Activated CD4-positive, alpha-beta T cell treated with anti-CD3 and anti-CD28 coated beads, Interleukin-10, Interleukin-2, amounts not matched to agents 100 ng/mL and 50 ng/mL, durations not matched to agents 16 hours and 8 hours (primary cell): ENCODE measurements around the gene AMOTL1.
"Not testable (repeated sequence)": the region's sequence is repeated elsewhere in the genome, so short reads cannot be mapped to it uniquely, and the experiment has no call there.

Experiments
- DNase-seq: peaks from one replicate; pipeline ENCODE4 v3.0.0-alpha.2; 2020

The AMOTL1 gene

DNA sequence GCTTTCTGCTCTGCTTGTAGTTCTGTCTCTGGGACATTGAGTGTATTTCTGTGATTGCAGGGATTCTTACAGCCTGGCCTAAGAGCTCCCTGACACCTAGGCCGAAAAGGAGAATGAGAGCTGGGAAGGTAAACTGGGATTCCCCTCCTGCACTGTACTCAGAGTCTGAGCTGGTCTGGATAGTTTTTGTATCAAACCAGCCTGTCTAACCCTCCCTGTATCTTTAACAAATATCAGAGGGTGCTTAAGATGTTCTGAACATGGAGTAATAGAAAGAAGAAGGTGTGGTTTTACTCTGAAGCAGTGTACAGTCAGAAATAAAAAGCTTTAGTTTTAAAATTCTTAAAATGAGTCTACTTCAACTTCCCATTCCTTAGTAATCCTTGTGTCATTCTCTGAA is 57.3 kb downstream of the AMOTL1 start:
- DNase-seq, result no peak

- no peak for DNase-seq
Observed at GRCh38 chr11:94826415-94826814, 58.3 kb downstream of the AMOTL1 start.

DNA sequence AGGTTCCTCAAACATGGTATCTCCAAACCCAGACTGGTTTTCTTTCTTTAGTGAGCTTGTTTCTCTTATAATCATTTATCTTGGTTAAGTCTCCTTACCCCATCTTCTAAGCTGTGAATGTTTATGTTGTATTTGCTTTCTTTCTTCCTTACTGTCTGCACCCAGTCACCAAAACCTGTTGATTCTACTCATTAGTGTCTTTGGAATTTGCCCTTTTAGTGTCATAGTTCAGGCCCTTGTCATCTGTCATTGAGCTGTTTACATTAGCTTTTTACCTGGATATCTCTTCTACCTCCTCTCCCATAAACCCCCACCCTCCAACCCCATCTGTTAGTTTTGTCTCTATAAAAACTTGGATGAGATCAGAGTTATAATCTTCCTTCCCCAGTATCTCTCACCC is 59.9 kb downstream of the AMOTL1 start:
- no peak for DNase-seq

GRCh38 chr11:94830722-94831510 is 62.8 kb downstream of the AMOTL1 start:
- no peak for DNase-seq

- no peak for DNase-seq
Observed at GRCh38 chr11:94831529-94831928, 63.4 kb downstream of the AMOTL1 start.

DNA sequence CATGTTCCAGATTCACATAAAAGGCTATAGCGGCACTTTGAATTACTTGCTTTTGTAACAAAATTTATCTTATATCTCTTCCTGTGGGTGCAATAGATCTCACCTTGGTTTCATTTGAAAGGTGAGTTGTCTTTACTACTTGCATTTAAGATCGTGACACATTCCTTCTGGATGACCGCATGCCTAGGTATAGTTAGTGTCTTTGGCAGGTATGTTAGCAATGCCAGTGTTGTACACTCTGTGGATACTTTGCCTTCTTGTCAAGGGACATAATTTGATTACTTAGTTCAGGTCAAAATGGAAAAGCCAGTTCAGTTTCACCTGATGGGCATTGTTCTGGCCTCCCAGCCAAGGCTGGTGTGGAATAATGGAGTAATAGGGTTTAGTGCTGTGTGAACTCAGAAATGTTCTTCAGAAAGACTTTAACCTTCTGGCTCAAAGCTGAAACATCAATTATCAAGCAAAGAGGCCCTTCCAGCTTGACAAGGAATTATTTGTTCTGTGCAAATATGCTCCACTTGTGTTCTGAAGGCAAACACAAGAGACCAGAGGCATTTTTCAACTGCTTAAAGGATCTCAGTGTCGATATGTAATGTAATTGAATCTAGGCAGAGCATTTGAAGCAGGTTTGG is 64.6 kb downstream of the AMOTL1 start:
- DNase-seq, result no peak

DNA sequence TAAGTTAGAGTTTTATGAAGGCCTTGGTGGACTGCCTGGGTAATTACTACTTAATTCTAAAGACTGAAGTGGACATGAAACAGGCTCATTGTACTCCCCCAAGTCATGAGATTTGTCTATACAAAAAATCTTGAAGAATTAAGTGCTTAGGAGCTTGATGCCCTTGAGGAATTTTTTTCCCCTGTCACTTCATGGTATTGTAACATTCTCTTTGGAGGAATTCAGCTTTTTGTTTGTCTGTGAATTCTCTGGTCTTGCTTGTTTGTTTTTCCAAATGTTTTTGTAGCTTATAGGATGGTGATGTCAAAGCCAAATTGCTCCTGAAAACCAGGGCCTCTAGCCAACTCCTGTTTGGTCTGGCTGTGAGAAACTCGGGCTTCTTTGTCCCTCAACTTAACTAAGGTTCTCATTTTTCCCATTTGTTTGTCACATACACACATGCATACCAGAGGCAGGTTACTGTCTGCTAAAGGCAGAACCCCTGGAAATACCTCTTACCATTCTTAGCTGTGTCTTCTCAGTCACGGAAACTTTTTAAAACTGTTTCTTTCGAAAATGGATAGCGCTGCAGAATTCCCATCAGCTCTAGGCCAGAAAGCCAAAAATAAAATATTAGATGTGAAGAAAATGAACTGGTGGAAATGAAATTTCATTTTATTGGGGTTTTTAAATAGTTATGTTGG is 66.9 kb downstream of the AMOTL1 start:
- no peak for DNase-seq

DNA sequence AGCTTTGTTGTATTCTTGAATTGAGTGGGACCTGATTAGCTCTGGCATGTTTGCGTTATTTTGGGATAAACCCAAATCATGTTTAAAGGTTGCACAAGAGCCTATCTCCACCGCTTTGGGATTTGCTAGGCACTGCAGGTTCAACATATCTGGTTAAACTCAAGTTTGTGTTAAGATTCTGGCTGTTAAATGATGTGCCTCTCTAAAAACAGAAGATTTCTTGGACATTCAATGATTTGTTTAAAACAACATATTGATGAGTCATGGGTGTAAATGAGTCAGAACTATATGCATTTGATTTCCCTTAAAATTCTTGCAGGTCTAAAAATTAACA is 67.4 kb downstream of the AMOTL1 start:
- no peak for DNase-seq

- no peak for DNase-seq
Observed at GRCh38 chr11:94837317-94837716, 69.2 kb downstream of the AMOTL1 start.

DNA sequence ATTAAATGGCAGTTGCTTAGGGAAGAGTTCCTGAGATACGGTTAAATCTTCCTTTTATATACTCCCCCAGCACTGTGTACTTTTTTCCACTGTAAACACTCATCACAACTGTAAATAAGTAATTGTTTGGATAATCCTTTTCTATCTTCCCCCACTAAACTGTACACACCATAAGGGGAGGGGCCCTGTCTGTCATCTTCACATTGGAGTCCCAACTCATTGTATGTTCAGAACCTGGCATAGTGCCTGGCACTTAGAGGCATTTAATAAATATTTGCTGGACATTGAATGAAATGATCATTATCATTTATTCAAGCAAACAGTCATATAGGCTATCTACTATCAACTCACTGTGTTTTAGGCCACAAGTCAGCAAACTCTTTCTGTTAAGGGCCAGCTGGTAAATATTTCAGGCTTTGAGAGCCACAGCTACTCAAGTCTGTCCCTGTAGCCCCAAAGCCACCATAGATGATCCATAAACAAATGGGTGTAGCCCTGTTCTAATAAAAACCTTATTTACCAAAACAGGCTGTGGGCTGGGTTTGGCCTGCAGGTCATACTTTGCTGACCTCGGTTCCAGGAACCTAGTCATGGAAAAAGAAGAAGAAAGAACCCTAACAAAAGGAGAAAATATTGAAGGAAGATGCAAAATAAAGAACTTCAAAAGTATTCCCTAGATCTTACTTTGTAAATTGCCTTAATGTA is 70.0 kb downstream of the AMOTL1 start:
- DNase-seq, result no peak

DNA sequence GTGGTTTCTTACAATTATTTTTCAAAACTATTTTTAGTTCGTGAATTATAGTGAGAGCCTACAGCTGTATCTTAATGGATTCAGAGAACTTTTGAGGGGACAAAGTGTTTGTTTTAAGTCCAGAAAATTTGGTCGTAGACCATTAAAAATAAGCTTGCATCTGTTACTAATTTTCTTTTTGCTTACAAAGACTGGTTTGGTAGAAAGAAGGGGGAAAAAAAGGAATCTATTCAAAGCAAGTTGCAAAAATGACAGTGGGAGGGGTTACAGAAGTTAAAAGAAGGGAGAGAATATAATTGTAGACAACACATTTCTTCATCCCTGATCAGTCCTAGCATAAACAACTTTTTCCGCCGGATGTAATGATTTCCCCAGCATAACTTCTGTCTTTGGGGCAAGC is 72.1 kb downstream of the AMOTL1 start:
- no peak for DNase-seq

DNA sequence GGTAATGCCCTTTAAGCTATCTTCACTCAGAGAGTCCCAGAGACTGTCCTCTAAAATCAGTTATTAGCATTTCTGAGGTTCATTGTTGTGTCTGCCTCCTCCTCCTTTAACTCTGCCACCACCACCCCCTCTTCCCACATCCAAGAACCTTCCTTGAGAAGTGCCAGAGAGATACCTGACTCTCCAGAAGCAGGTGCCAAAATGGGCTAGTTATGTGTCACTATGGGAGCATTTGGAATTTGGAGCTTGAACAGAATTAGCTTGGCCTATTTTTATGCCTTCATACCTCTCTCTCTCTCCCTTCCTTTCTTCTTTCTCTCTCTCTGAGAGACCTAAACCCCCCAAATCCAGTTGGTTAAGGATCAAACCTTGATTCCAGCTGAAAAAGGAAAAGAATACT is 75.9 kb downstream of the AMOTL1 start:
- no peak for DNase-seq

GRCh38 chr11:94845622-94846021 is 77.5 kb downstream of the AMOTL1 start:
- DNase-seq, result no peak

DNA sequence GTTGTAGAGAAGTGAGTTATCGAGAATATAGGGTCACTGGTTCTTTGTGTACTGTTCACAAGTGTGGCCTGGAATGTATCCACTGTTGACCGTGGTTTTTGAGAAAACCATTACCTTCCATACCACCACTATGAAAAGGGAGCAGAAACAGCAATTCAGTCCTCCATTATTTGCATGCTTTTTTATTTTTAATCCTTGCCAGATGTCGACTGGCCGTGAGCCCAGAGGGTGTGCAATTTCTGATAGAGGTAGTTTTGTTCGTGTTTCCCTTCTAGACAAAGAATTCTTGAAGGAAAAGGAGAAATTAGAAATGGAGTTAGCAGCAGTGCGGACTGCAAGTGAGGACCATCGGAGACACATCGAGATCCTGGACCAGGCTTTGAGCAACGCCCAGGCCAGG is 81.7 kb downstream of the AMOTL1 start:
- no peak for DNase-seq

- no peak for DNase-seq
Observed at GRCh38 chr11:94851864-94852636, 83.9 kb downstream of the AMOTL1 start.

DNA sequence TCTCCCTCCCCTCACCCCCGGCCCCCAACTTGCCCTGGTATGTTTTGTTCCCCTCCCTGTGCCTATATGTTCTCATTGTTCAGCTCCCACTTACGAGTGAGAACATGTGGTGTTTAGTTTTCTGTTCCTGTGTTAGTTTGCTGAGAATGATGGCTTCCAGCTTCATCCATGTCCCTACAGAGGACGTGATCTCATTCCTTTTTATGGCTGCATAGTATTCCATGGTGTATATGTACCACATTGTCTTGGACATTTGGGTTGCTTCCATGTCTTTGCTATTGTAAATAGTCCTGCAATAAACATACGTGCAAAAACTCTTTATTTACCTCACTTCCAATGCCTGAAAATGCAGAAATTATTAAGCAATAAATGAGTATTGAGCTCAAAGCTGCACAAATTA is 85.1 kb downstream of the AMOTL1 start:
- not testable (repeated sequence) for DNase-seq

- no peak for DNase-seq
Observed at GRCh38 chr11:94853836-94854235, 85.7 kb downstream of the AMOTL1 start.

- no peak for DNase-seq
Observed at GRCh38 chr11:94854770-94855633, 86.8 kb downstream of the AMOTL1 start.

DNA sequence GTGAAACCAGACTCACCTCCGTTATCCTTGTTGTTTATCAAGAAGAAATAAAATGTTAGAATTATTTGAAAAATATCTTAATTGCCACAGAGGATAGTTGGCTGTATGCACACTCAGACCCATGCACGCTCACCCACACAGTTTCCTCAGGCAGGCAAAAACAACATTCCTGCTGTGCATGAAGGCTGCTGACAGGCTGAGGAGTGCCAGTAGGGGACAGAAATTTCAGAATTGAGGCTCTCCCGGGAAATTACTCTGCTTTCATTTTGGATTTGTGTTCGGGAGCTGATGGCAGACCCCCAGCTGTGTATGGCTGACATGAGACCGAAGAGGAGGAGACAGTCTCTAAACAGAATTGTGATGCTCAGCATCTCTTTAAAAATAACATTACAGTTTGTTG is 87.5 kb downstream of the AMOTL1 start:
- no peak for DNase-seq

GRCh38 chr11:94856443-94856842 is 88.3 kb downstream of the AMOTL1 start:
- no peak for DNase-seq

- DNase-seq, result no peak
Observed at GRCh38 chr11:94857337-94857736, 89.2 kb downstream of the AMOTL1 start.
